ENCODE measurements around the gene SSC4D.
"Not testable (repeated sequence)": the region's sequence is repeated elsewhere in the genome, so short reads cannot be mapped to it uniquely, and the experiment has no call there.

GRCh38 chr7:76442664-76443446 is 33.4 kb upstream of the SSC4D start:
- not testable (repeated sequence) for TF ChIP-seq CTCF (conservative IDR thresholded peaks at IDR 0.05); ZFX (IDR thresholded peaks at IDR 0.05)
